HG03342 (cell line): ENCODE data around the gene SLC35A1.

Experiments
- ATAC-seq: cut with Tn5 transposase; IDR thresholded peaks from one replicate; pipeline ENCODE4 v1.9.1; 2021; ENCODE audit warnings: mild to moderate bottlenecking, moderate library complexity; ENCODE audit not compliant: unreplicated experiment

SLC35A1 gene

GRCh38 chr6:87522686-87523085 lies 49.9 kb downstream of the SLC35A1 start:
- no peak for ATAC-seq

- ATAC-seq = no peak
These were observed 56.4 kb downstream of the SLC35A1 start for GRCh38 chr6:87529221-87529620.

GRCh38 chr6:87534377-87535047 lies 61.7 kb downstream of the SLC35A1 start:
- no peak for ATAC-seq

- ATAC-seq = no peak
These were observed 65.9 kb downstream of the SLC35A1 start for GRCh38 chr6:87538510-87539260.

- ATAC-seq = no peak
These were observed 66.8 kb downstream of the SLC35A1 start for GRCh38 chr6:87539554-87539953.

GRCh38 chr6:87540539-87540938 lies 67.8 kb downstream of the SLC35A1 start:
- ATAC-seq = no peak

- no peak for ATAC-seq
These were observed 68.3 kb downstream of the SLC35A1 start for GRCh38 chr6:87541041-87541440.

GRCh38 chr6:87541744-87542143 lies 69.0 kb downstream of the SLC35A1 start:
- no peak for ATAC-seq

GRCh38 chr6:87543696-87544473 lies 71.1 kb downstream of the SLC35A1 start:
- ATAC-seq = no peak

GRCh38 chr6:87544474-87544735 lies 71.6 kb downstream of the SLC35A1 start:
- no peak for ATAC-seq

- ATAC-seq = no peak
These were observed 79.0 kb downstream of the SLC35A1 start for GRCh38 chr6:87551799-87552198.

- no peak for ATAC-seq
These were observed 80.5 kb downstream of the SLC35A1 start for GRCh38 chr6:87553159-87553765.

- no peak for ATAC-seq
These were observed 82.7 kb downstream of the SLC35A1 start for GRCh38 chr6:87555506-87555905.

- ATAC-seq = no peak
These were observed 85.7 kb downstream of the SLC35A1 start for GRCh38 chr6:87558446-87558845.

- no peak for ATAC-seq
These were observed 88.2 kb downstream of the SLC35A1 start for GRCh38 chr6:87561017-87561416.
